Left cardiac atrium (tissue), 4 donors: ENCODE data around the gene ZNF367. TPM values are rescaled to one million over a fixed set of nuclear protein-coding genes. Genes with fewer than 3 reads are reported as not detected.
"Not testable (repeated sequence)": the region's sequence is repeated elsewhere in the genome, so short reads cannot be mapped to it uniquely, and the experiment has no call there.

Source experiments
- ATAC-seq, 2 donors: fragments of 200-7000 bp; cut with Tn5 transposase; one replicate each; pipeline ENCODE4 v1.9.1; 2020; ENCODE audit warnings: mild to moderate bottlenecking in 2 of 2, moderate library complexity in 2 of 2
- DNase-seq: peaks from one replicate; pipeline ENCODE4 v3.0.0-alpha.2; 2020
- intact Hi-C, 2 donors: fragments of 100-400 bp; cut with DNase I; formaldehyde crosslinking; loops; one replicate each; pipeline versions ENCODE4 v1.14.1 to v1.15.1; 2022 to 2023
- total RNA-seq, 2 donors: library from RNA; stranded (reverse); fragmentation: NEBNext Ultra II Directional; extraction: Animal tissue kit (Norgen Biotek cat#: 25700); gene quantifications; one replicate each; pipeline ENCODE4 v1.2.1, GENCODE V29; 2021
- donor health status: DM: no; HTN: yes; CAD: no.
- donor health status: DM: no; HTN: yes; CAD: no; lungs with severe emphysema.
- donor health status: DM: yes; HTN: yes; CAD: no.
- donor health status: Dilated cardiomyopathy.

The ZNF367 gene
- total RNA-seq, 2 donors from 2014 or later, result 2.2 to 3.1 TPM

DNA sequence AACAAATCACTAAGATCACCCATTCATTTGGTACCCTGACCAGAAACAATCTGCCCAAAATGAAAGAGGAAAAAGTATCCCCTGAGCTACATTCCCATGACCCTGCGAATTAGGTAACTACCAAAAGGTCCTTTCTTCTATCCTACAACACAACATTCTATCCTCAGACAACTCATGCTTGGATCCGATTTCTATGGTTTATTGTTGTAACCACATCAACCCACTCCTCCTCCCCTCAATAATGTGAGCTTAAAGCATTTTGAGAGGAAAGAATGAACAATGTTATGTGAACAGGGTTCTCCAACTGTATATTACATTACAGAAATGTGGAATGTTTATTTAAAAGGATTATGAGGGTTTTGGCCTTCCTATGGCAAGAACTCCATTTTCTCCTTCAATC, 38.7 kb downstream of the ZNF367 start:
- no peak for ATAC-seq
- intact Hi-C loops, result no loop called here
- DNase-seq, result no peak

- intact Hi-C loops, result no loop called here
- DNase-seq (no peak), ATAC-seq (no peak)
Observed at GRCh38 chr9:96378187-96378586, 40.0 kb downstream of the ZNF367 start.

GRCh38 chr9:96376891-96377874, 41.0 kb downstream of the ZNF367 start:
- peak; percentile 63 to 76 for ATAC-seq
- intact Hi-C loops, result no loop called here
- no peak for DNase-seq

GRCh38 chr9:96375507-96375906, 42.7 kb downstream of the ZNF367 start:
- intact Hi-C loops, ATAC-seq: not testable (repeated sequence)

DNA sequence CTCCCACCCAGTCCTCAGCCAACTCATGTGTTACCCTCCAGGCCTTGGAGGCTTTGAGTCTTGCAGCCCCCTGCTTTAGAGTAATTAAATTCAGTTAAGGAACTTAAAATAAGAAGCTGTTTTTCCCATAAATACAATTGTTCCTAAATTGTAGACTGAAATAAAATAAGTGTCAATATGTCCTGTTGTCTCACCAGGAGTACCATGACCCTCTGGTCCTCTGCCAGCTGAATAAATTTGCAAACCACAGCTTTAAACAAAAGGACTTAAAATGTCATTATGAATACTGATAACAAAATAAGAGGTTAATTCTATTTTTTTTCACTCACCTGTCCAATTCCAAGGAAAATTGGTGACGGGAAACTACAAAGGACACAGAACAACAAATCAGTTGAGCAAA, 50.2 kb downstream of the ZNF367 start:
- no peak for DNase-seq
- no peak for ATAC-seq
- intact Hi-C loops, result no loop called here

More at GRCh38 chr9:96375507-96375906, 42.7 kb downstream of the ZNF367 start:
- DNase-seq, result not testable (repeated sequence)

DNA sequence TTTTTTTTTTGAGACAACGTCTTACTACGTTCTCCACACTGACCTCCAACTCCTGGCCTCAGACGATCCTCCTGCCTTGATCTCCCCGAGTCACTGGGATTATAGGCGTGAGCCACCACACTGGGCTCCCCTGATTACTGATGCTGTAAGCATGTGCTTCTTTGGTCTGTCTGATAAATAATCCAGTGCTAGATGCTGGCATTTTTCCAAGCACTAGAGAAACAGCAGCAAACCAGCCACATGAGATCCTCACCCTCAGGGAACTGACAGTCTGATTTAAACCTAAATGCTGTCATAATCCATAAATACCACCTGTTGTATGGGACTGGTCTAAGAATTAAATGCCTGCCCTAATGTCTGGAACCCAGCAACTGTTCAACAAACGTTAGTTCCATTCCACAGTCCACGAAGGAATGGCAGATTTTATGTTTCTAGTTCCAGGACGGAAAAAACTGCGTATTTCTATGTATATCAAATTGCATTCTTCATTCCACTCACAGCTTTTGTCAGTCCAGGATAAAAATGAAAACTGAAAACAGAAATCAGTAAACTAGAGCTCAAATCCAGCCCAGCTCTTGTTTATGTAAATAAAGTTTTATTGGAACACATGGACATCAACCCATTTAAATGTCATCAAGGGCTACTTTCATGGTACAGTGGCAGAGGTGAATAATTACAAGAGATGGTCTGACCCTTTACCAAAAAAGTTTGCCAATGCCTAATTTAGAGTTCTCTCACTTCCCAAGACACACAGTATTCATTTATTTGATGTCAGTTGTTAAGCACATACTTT, 54.8 kb downstream of the ZNF367 start:
- DNase-seq, result no peak
- intact Hi-C loops, result no loop called here
- no peak for ATAC-seq

DNA sequence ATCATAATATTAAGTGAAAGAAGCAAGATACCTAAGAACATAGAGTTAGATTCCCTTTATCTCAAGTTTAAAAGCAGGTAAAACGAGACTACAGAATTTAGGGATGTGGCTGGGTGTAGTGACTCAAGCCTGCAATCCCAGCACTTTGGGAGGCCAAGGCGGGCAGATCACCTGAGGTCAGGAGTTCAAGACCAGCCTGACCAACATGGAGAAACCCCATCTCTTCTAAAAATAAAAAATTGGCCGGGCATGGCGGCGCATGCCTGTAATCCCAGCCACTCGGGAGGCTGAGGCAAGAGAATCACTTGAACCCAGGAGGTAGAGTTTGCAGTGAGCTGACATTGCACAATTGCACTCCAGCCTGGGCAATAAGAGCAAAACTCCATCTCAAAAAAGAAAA, 56.1 kb downstream of the ZNF367 start:
- ATAC-seq, intact Hi-C loops, DNase-seq: not testable (repeated sequence)

GRCh38 chr9:96361668-96362067, 56.5 kb downstream of the ZNF367 start:
- no peak for ATAC-seq
- intact Hi-C loops, result no loop called here
- DNase-seq, result no peak

DNA sequence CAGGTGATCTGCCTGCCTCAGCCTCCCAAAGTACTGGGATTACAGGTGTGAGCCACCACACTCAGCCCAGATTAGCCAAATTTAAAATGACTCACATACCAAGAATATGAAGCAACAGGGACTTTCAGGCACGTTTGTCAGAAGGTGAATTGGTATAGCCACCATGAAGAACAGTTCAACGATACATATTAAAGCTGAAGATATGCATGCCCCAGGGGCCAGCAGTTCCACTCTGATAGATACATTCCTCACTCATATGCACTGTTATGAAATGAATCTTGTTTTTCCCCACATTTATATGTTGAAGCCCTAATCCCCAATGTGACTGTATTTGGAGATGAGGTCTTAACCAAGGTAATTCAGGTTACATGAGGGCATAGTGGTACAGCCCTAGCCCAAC, 57.2 kb downstream of the ZNF367 start:
- intact Hi-C loops, result no loop called here
- DNase-seq, result no peak
- no peak for ATAC-seq

- intact Hi-C loops, DNase-seq, ATAC-seq: not testable (repeated sequence)
Observed at GRCh38 chr9:96360523-96360922, 57.6 kb downstream of the ZNF367 start.

- ATAC-seq (no peak), DNase-seq (no peak)
- intact Hi-C loops, result no loop called here
Observed at GRCh38 chr9:96350866-96351265, 67.3 kb downstream of the ZNF367 start.

DNA sequence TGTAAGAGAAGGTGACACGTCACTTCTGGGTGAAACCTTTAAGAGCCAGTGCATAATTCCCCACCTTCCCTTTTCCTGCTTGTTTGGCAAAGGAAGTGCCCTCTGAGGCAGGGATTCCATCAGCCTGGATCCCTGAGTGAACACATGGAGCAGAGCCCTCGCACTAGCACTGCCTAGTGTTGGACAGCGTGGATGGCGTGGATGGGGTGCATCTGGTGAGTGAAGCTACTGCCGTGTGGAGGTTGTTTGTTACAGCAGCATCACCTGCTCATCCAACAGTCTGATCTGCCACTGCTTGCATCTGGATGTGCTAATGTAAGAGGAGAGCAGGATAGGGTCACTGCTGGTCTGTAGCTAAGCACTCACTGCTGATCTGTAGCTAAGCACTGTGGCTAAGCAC, 69.9 kb downstream of the ZNF367 start:
- ATAC-seq, result no peak
- intact Hi-C loops, result no loop called here
- DNase-seq, result no peak

DNA sequence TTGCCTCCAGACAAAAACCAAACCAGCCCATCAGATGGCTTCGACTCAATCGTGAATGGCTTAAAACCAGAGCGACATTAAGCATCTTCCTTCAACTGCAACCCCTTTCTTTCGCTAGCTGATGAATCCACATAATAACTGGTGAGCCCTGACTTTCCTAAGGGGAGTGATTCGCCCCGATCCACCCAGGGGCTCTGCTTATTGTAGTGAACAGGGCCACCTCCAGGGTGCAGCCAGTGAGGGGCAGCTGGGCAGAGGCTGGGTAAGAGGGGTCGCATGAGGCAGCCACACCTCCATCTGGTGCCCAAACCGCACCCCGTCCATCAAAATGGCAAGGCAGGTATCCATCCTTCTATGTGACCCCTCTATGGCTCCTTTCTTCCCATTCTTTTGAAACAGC, 72.6 kb downstream of the ZNF367 start:
- ATAC-seq, result no peak
- intact Hi-C loops, result no loop called here

DNA sequence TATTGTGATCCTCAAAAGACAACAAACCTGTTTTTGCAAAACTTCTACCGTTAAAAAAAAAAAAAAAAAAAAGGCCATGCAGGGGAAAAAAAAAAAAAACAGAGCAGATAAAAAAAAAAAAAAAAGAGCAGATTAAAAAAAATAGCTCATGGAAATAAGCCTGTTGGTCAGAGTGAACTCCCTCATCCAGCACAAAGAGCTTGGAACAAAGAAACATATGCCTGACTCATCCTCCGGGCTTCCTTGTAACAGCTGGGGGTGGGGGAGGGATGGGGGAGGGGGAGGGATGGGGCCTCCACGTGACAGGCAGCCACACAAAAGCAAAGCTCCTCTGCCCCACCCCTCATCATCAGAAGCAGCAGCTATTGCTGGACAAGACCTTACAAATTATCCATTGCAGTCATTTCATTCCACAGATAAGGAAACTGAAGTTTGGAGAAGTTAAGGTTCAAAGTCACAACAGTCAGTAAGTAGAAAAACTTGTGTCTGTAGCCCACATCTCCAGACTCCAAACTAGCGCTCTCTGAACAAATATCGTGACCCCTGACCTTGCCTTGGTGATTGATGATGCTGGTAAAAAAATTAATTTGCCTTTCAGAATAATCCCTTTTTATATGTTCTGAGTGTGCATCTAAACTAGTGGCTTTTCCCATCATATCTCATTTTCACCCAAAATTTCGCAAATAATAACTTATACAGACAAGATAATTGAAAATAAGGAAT, 73.6 kb downstream of the ZNF367 start:
- peak; percentile 42 for DNase-seq
- ATAC-seq, result peak; percentile 81 to 93
- intact Hi-C loops, result no loop called here

More for the DNA sequence above, 72.6 kb downstream of the ZNF367 start:
- DNase-seq, result no peak

DNA sequence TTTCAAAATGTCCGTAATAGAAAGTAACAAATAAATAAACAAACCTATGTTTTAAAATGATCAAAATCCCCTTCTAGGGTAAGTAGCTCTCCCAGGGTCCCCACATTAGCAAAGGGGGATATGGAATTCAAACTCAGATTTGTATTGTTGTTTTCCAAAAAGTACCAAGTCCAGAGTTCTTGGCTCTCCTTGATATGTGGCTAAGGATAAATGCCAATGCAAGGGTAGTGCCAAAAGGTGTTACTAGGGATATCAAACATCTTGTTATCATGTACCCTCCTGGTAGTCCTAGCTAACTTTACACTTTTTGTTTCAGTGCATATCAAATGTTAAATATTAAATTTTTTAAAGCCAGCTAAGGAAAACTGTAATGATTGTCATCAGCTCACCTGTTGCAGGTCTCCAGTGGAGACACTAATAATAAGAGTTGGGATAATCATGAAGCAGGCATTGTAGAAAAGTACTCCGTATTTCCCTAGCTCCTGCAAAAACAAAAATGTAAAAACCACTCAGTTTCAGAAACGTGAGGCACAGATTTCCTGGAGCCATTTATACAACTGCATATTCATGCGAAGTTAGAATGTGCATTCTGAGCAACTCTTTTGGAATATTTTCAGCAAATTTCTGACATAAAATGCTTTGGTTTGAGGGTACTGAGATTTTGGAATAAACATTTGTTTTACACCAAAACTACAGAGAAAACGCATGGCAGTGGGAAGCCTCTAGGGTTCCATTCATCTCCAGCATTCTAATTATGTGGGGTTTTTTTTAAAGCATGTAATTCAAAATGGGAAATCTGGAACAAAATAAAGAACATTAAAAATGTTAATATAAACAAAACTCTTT, 74.4 kb downstream of the ZNF367 start:
- DNase-seq (no peak), ATAC-seq (no peak)
- intact Hi-C loops, result no loop called here

DNA sequence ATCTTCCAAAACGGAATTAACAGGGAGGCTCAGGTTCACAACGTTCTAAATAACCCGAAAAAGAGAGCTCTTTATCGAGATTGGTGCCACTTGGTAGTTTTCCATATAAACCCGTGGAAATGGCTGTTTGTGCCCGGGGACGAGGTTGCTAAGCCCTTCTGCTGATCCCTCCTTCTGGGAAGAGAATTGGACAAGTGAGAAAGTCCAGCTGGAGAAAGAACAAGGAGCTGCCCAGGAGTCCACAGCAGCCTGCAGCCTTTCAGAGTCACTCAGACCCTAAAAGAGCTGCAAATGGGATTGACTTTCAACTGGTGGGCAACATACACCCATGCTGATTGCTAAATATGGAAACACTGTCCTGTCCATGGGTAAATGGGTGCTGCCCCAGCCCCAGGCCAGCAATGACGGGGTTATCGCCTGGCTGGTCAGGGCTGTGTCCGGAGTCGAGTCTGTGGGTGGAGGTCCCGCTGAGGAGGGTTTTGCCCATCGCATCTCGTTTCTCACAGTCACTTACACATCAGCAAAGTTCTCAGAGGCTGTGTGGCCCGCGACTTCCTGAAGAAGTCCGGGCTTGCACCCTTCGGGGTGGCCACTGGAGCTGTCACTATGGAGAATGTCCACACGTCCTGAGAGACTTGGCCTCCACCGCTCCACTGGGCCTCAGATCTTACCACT, 75.5 kb downstream of the ZNF367 start:
- intact Hi-C loops, result no loop called here
- peak in 1 of 2 donors; percentile 12 for ATAC-seq
- DNase-seq, result no peak

DNA sequence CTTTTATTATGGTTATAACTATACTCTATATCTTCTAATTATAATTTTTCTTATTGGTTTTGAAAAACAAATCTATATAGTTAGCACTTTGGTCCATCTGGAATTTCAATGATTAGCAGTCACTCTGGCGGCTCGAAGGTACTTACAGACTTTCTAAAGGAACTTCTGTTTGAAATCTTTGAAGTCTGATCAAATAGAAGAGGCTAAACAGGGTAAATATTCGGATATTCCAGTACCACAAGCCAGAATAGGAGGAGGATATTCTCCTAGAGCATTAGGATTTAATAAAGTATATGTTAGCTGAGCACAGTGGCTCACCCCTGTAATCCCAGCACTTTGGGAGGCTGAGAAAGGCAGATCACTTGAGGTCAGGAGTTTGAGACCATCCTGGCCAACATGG, 77.5 kb downstream of the ZNF367 start:
- DNase-seq, result no peak
- ATAC-seq, result no peak
- intact Hi-C loops, result no loop called here

GRCh38 chr9:96338299-96338698, 79.9 kb downstream of the ZNF367 start:
- ATAC-seq, result no peak
- intact Hi-C loops, result no loop called here

More at GRCh38 chr9:96338299-96338698, 79.9 kb downstream of the ZNF367 start:
- no peak for DNase-seq
